HepG2 (cell line): ENCODE measurements around the gene RNASE11. TPM values are rescaled to one million over a fixed set of nuclear protein-coding genes. Genes with fewer than 3 reads are reported as not detected.

Experiments
- ELK4 ChIP-seq: sonication (generic); formaldehyde crosslinking; IDR thresholded peaks from 2 replicates; pipeline ENCODE4 v1.9.0; 2021; ENCODE audit warnings: missing genetic modification reagents, borderline replicate concordance
- MXD1 ChIP-seq: sonication (generic); formaldehyde crosslinking; IDR thresholded peaks from 2 replicates; pipeline ENCODE4 v1.4.0; 2020; ENCODE audit warnings: mild to moderate bottlenecking, missing genetic modification reagents
- NBN ChIP-seq: fragments of 450-650 bp; conservative IDR thresholded peaks from 2 replicates; pipeline ENCODE4 v1.6.1; 2017
- TCF7L2 ChIP-seq: IDR thresholded peaks from 2 replicates; pipeline ENCODE4 v1.6.1; 2011; ENCODE audit warnings: mild to moderate bottlenecking, low read depth, low read length, moderate library complexity
- TP53 ChIP-seq: sonication (generic); formaldehyde crosslinking; conservative IDR thresholded peaks from 2 replicates; pipeline ENCODE4 v1.4.0; 2020; ENCODE audit warnings: missing genetic modification reagents
- ZBTB7B ChIP-seq: sonication (generic); formaldehyde crosslinking; IDR thresholded peaks from 2 replicates; pipeline ENCODE4 v1.4.0; 2020; ENCODE audit warnings: missing genetic modification reagents
- ZC3H13 ChIP-seq: sonication (generic); formaldehyde crosslinking; IDR thresholded peaks from 2 replicates; pipeline ENCODE4 v1.8.1; 2023; ENCODE audit warnings: mild to moderate bottlenecking, missing genetic modification reagents, moderate library complexity
- ZFP91 ChIP-seq: sonication (generic); formaldehyde crosslinking; IDR thresholded peaks from 2 replicates; pipeline ENCODE4 v1.9.0; 2022; ENCODE audit warnings: missing genetic modification reagents, mild to moderate bottlenecking, borderline replicate concordance
- ZNF234 ChIP-seq: sonication (generic); formaldehyde crosslinking; conservative IDR thresholded peaks from 2 replicates; pipeline ENCODE4 v1.5.1; 2020; ENCODE audit warnings: mild to moderate bottlenecking, missing genetic modification reagents
- ZNF256 ChIP-seq: sonication (generic); formaldehyde crosslinking; conservative IDR thresholded peaks from 2 replicates; pipeline ENCODE4 v1.4.0; 2020; ENCODE audit warnings: missing genetic modification reagents
- ZNF431 ChIP-seq: sonication (generic); formaldehyde crosslinking; IDR thresholded peaks from 2 replicates; pipeline ENCODE4 v1.9.0; 2022; ENCODE audit warnings: missing genetic modification reagents, low read depth, mild to moderate bottlenecking, borderline replicate concordance
- polyA plus RNA-seq, 8 experiments: library from polyadenylated mRNA; depleted of rRNA in 3 of 8; stranded (reverse) in 7 of 8; unstranded in 1 of 8; fragments of >200 nt; fragmentation: Illumina TruSeq in 4 of 8; extraction: Trizol in 4 of 8; gene quantifications; 2 replicates each; pipeline versions ENCODE4 v1.2.1 to v1.2.3, GENCODE V29; 2011 to 2016; ENCODE audit warnings: low read depth in 4 of 8, missing spikeins in 1 of 8, mixed read lengths in 1 of 8; ENCODE audit not compliant: insufficient read depth in 1 of 8
- total RNA-seq, 5 experiments: library from RNA; depleted of rRNA; stranded (reverse); fragments of >200 nt; fragmentation: Illumina TruSeq; extraction: Trizol; gene quantifications; 2 replicates each; pipeline ENCODE4 v1.2.3, GENCODE V29; 2016; ENCODE audit warnings: low read depth in 1 of 5
- TF ChIP-seq, protein P1 (sequence below): fragments of 450-650 bp; IDR thresholded peaks from 2 replicates; pipeline ENCODE4 v1.6.1; 2016
- TF ChIP-seq, protein P2 (sequence below): sonication (generic); formaldehyde crosslinking; IDR thresholded peaks from 2 replicates; pipeline ENCODE4 v1.8.0; 2022; ENCODE audit warnings: missing genetic modification reagents, mild to moderate bottlenecking, inconsistent platforms, borderline replicate concordance
- TF ChIP-seq, protein P3 (sequence below): sonication (generic); formaldehyde crosslinking; IDR thresholded peaks from 2 replicates; pipeline ENCODE4 v1.5.0; 2020; ENCODE audit warnings: mild to moderate bottlenecking, missing genetic modification reagents
- TF ChIP-seq, protein P4 (sequence below): sonication (generic); formaldehyde crosslinking; IDR thresholded peaks from 2 replicates; pipeline ENCODE4 v1.4.0; 2020; ENCODE audit warnings: missing genetic modification reagents
- TF ChIP-seq, protein P5 (sequence below): sonication (generic); formaldehyde crosslinking; IDR thresholded peaks from 2 replicates; pipeline ENCODE4 v1.4.0; 2020; ENCODE audit warnings: mild to moderate bottlenecking, low read depth, missing genetic modification reagents

The RNASE11 gene
- total and polyA plus RNA-seq, 2 of the 13 experiments (the other 11 are each of a cell fraction or from before 2014, with no cell fraction given) = not detected

DNA sequence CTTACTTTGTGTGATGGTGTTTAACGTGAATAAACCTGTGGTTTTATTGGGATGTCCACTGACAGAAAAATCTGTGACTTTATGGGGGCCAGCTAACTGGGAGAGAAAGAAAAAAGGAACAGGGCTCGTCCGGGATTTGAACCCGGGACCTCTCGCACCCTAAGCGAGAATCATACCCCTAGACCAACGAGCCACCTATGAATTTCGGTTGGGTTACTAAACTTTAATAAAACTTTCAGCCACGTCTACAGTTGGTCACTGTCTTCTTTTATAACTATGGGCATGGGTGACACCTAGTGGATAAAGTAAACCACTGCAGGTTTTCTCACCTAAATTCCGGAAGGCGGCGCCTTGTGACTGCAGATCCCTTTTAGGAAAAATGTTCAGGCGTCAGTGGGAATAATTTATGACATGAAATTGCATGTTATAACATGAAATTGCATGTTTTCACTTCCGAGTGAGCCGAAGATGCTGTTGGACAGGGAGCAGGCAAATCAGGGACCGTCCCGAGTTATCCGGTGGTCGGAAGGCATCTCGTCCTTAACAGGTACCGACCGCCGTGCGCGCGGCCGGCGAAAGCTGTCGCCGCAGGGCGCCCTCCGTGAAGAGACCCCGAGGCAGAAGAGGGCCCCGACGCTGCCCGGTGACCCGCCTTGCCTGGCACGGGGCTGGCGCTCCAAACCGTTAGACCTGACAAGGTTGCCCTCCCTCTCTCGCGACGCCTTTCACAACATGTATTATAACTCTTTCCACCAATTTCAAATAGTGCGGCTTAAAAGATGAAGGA lies 21.6 kb upstream of the RNASE11 start (continued):
- TF ChIP-seq ELK4 (CRISPR knock-in tag) = no peak
- TF ChIP-seq, protein P1, sequence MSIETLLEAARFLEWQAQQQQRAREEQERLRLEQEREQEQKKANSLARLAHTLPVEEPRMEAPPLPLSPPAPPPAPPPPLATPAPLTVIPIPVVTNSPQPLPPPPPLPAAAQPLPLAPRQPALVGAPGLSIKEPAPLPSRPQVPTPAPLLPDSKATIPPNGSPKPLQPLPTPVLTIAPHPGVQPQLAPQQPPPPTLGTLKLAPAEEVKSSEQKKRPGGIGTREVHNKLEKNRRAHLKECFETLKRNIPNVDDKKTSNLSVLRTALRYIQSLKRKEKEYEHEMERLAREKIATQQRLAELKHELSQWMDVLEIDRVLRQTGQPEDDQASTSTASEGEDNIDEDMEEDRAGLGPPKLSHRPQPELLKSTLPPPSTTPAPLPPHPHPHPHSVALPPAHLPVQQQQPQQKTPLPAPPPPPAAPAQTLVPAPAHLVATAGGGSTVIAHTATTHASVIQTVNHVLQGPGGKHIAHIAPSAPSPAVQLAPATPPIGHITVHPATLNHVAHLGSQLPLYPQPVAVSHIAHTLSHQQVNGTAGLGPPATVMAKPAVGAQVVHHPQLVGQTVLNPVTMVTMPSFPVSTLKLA = no peak
- TF ChIP-seq ZC3H13 = no peak; the same call in 1 of the 2 replicates
- TF ChIP-seq, protein P2, sequence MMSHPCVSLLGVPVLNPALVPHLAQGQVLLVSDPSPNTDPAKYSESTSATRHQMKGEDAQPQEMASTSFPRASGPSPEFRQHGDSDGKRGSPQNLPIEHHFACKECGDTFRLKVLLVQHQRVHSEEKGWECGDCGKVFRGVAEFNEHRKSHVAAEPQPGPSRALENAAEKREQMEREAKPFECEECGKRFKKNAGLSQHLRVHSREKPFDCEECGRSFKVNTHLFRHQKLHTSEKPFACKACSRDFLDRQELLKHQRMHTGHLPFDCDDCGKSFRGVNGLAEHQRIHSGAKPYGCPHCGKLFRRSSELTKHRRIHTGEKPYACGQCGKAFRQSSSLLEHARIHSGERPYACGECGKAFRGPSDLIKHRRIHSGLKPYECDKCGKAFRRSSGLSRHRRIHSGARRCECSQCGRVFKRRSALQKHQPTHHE = no peak; the same call in 1 of the 2 replicates
- TF ChIP-seq, protein P3, sequence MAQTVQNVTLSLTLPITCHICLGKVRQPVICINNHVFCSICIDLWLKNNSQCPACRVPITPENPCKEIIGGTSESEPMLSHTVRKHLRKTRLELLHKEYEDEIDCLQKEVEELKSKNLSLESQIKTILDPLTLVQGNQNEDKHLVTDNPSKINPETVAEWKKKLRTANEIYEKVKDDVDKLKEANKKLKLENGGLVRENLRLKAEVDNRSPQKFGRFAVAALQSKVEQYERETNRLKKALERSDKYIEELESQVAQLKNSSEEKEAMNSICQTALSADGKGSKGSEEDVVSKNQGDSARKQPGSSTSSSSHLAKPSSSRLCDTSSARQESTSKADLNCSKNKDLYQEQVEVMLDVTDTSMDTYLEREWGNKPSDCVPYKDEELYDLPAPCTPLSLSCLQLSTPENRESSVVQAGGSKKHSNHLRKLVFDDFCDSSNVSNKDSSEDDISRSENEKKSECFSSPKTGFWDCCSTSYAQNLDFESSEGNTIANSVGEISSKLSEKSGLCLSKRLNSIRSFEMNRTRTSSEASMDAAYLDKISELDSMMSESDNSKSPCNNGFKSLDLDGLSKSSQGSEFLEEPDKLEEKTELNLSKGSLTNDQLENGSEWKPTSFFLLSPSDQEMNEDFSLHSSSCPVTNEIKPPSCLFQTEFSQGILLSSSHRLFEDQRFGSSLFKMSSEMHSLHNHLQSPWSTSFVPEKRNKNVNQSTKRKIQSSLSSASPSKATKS (CRISPR knock-in tag) = no peak
- TF ChIP-seq, protein P4, sequence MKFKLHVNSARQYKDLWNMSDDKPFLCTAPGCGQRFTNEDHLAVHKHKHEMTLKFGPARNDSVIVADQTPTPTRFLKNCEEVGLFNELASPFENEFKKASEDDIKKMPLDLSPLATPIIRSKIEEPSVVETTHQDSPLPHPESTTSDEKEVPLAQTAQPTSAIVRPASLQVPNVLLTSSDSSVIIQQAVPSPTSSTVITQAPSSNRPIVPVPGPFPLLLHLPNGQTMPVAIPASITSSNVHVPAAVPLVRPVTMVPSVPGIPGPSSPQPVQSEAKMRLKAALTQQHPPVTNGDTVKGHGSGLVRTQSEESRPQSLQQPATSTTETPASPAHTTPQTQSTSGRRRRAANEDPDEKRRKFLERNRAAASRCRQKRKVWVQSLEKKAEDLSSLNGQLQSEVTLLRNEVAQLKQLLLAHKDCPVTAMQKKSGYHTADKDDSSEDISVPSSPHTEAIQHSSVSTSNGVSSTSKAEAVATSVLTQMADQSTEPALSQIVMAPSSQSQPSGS (CRISPR knock-in tag) = no peak; the same call in 1 of the 2 replicates
- no peak for TF ChIP-seq TCF7L2
- TF ChIP-seq ZNF431 (CRISPR knock-in tag) = no peak
- TF ChIP-seq, protein P5, sequence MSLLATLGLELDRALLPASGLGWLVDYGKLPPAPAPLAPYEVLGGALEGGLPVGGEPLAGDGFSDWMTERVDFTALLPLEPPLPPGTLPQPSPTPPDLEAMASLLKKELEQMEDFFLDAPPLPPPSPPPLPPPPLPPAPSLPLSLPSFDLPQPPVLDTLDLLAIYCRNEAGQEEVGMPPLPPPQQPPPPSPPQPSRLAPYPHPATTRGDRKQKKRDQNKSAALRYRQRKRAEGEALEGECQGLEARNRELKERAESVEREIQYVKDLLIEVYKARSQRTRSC = no peak
- no peak for TF ChIP-seq MXD1
- TF ChIP-seq ZFP91 (CRISPR knock-in tag) = peak; percentile 78; the same call in 1 of the 2 replicates
- TF ChIP-seq TP53 (CRISPR knock-in tag) = no peak
- no peak for TF ChIP-seq ZNF256 (CRISPR knock-in tag)
- no peak for TF ChIP-seq NBN
- TF ChIP-seq ZBTB7B (CRISPR knock-in tag) = no peak
- TF ChIP-seq ZNF234 = no peak
